ENCODE measurements around the gene CAMSAP2.

- TF ChIP-seq CTCF (conservative IDR thresholded peaks at IDR 0.05; ENCODE audit: low read depth, low read length) (no peak), POLR2A (IDR thresholded peaks at IDR 0.05; ENCODE audit: low read depth, low read length) (no peak), USF2 (IDR thresholded peaks at IDR 0.05; ENCODE audit: low read depth, low read length) (no peak), BHLHE40 (IDR thresholded peaks at IDR 0.05; ENCODE audit: low read depth, low read length) (no peak), MXI1 (IDR thresholded peaks at IDR 0.05; ENCODE audit: borderline replicate concordance, low read depth, low read length) (no peak), ELK1 (IDR thresholded peaks at IDR 0.05; ENCODE audit: borderline replicate concordance, low read depth, low read length) (no peak), RCOR1 (IDR thresholded peaks at IDR 0.05; ENCODE audit: insufficient replicate concordance, low read length) (no peak)
Observed at GRCh38 chr1:200887772-200888348, 149.2 kb downstream of the CAMSAP2 start.

Data from IMR-90 (cell line).